Measurements from ENCODE around the gene H6PD.

The H6PD gene

GRCh38 chr1:9319789-9320519 lies 85.4 kb downstream of the H6PD start:
- no peak for DNase-seq

Data from CD4-positive, alpha-beta T cell treated with Interleukin-21 for 1 hour (primary cell).